Posterior vena cava (tissue), 2 donors: Measurements from ENCODE around the gene NR1D2. TPM values are rescaled to one million over a fixed set of nuclear protein-coding genes. Genes with fewer than 3 reads are reported as not detected.
A peak's percentile ranks its signal among the peaks of the same experiment; 100 is the strongest.
"Not testable (repeated sequence)": the region's sequence is repeated elsewhere in the genome, so short reads cannot be mapped to it uniquely, and the experiment has no call there.

Experiments
- DNase-seq: peaks from one replicate; pipeline ENCODE4 v3.0.0-alpha.2; 2020; ENCODE audit warnings: low spot score
- intact Hi-C, 2 donors: fragments of 100-400 bp; cut with DNase I; formaldehyde crosslinking; loops; one replicate each; pipeline versions ENCODE4 v1.14.1 to v1.14.2; 2022 to 2023
- total RNA-seq, 2 donors: library from RNA; stranded (reverse); fragmentation: NEBNext Ultra II Directional; extraction: Animal tissue kit (Norgen Biotek cat#: 25700); gene quantifications; one replicate each; pipeline ENCODE4 v1.2.1, GENCODE V29; 2021
- donor health status: DM: yes; HTN: yes; CAD: no.
- donor health status: DM: yes; HTN: yes; CAD: no.

Gene NR1D2
- total RNA-seq, 2 donors from 2014 or later = 28.9 to 31.5 TPM

DNA sequence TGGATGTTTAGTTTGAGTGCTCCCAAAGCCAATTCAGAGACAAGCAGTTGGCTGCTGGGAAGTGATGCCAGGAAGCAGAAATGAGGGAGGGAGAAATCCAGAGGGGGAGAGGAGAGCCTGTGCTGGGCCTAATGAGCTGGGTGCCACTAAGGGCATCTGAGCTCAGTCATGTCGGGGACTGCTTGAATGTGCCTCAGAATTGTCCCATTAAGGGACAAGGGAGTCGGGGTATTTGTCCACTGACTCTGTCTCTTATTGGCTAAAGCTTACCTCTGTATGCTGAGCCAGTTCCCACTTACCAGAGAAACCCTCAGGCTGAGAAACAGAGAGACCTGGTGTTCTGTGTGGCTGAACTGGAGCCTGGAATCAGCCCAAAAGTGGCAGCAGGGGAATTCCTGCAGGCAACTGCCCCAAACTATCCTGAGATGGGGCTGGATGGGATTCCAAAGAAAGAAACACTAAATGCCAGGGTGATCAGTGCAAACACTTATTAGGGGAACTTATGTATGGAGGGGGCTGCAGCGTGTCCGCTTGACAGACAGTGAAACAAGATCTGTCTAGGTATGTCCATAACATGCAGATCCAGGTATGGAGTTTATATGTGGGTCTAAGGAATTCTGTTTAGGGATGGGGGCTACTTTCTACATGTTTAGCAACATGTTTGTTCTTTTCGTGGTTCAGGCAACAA lies 48.6 kb downstream of the NR1D2 start:
- DNase-seq = no peak
- intact Hi-C loops = loop anchor here in 1 of 2 donors (10.0 kb wide), 1 partner anchor 501 kb away; the partner anchor contains the start of gene THRB

DNA sequence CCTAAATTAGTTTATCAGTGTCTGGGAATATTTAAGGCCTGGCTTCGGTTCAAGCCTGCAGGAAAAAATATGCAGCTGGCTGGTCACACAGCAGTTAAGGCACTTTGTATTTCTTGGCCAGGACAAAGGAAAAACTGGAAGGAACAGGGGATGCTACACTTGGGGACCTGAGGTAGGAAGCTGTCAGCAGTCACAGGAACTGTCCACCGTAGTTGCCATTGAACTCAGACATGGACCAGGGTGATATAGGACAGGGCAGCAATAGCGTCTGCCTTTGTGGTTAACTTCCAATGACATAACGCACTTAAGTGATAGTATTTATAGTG lies 49.1 kb downstream of the NR1D2 start:
- DNase-seq = no peak
- intact Hi-C loops = loop anchor here in 1 of 2 donors (10.0 kb wide), 1 partner anchor 501 kb away; the partner anchor contains the start of gene THRB

DNA sequence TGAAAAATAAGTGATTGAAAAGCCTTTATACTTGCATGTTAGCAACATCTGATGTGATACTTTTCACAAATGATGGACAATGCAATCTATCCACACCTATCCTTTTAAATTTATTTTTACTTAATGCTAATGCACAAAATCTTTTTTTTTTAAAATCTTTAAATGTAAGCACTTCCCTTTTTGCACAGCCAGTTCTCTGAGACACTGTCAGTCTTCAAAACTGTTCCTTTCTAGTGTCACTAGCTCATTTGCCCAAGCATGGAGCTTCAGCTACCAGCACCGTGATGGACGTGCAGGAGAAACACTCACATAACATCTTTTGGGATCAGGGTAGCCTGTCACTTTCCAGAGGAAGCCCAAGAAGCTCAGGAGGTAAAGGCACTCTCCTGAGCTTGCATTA lies 50.1 kb downstream of the NR1D2 start:
- no peak for DNase-seq
- intact Hi-C loops = loop anchor here (5.0 to 10.0 kb wide), 3 partner anchors 242 to 687 kb away; partner anchors contain the start of gene THRB (in 1 of the 2)

DNA sequence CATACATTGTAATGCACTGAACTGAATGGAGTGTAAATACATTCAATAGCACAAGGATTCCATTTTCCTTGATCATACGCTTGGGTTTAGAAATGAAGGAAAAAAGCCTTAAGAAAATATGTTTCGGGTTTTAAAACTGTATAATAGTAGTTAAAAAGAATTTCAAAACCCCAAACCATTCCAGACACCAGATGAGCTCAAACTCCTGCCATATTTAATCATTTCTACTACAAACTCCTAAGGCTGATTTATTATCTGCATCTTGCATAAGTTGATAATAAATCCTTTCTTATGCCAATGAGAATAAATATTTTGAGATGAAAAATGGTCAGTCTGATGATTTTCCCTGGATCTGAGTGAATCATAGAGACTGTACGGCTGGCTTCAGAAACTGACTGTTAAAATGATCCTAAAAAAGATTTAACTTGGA lies 51.0 kb downstream of the NR1D2 start:
- DNase-seq = no peak
- intact Hi-C loops = loop anchor here (5.0 to 10.0 kb wide), 3 partner anchors 241 to 686 kb away; partner anchors contain the start of gene THRB (in 1 of the 2)

DNA sequence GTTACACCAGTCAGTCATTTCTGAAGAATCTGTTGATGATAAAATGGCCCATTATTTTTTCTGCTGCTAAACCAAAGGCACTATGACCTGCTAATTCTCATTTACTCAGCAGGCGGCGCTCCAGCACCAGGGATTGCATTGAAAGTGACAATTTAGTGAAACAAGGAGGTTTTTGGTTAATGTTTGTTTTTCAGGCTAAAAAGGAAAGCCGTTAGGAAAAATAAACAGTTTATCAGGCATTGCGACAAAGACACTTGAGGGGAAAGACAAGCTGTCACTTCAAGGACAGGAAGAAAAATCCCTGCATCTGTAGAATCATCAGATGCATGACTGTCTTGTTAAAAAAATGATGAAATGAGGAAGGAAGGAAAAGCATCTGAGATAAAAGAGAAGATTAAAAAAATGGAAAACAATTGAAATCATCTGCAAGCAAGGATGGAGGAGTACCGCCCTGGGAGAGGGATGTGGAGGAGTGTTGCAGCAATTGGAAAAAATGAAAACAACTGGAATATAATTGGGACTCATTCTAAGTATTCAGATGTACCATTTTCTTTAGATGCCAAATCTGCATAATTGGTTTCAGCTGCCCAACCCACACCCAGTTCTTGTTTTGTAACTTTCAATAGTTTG lies 54.0 kb downstream of the NR1D2 start:
- intact Hi-C loops = loop anchor here (5.0 to 10.0 kb wide), 3 partner anchors 238 to 683 kb away; partner anchors contain the start of gene THRB (in 1 of the 2)
- peak; percentile 92 for DNase-seq

DNA sequence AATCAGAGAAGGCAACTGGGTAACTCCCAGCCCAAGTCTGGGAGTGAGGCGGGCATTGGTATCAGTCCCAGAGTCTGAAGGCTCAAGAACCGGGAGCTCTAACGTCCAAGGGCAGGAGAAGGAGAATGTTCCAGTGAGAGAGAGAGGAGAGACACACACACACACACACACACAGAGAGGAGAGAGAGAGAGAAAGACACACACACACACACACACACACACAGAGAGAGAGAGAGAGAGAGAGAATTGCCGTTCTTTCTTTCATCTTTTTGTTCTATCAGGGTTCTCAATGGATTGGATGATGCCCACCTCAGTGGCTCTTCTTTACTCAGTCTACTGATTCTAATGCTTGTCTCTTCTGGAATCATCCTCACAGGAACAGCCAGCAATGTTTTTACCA lies 57.0 kb downstream of the NR1D2 start:
- intact Hi-C loops = loop anchor here in 1 of 2 donors (5.0 to 10.0 kb wide), 2 partner anchors 235 to 663 kb away; no protein-coding TSS in a partner anchor
- DNase-seq = no peak

DNA sequence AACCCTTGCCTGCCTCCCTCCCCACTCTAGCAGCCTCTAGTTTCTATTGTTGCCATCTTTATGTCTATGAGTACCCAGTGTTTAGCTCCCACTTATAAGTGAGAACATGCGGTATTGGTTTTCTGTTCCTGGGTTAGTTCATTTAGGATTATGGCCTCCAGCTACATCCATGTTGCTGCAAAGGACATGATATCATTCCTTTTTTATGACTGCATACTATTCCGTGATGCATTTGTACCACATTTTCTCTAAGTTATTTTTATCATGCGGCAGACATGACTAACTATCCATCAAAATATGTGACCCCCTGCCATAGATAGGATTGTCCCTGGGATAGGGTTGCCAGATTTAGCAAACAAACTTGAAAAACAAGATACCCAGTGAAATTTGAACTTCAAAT lies 58.4 kb downstream of the NR1D2 start:
- no peak for DNase-seq
- intact Hi-C loops = loop anchor here in 1 of 2 donors (5.0 to 10.0 kb wide), 2 partner anchors 234 to 661 kb away; no protein-coding TSS in a partner anchor

DNA sequence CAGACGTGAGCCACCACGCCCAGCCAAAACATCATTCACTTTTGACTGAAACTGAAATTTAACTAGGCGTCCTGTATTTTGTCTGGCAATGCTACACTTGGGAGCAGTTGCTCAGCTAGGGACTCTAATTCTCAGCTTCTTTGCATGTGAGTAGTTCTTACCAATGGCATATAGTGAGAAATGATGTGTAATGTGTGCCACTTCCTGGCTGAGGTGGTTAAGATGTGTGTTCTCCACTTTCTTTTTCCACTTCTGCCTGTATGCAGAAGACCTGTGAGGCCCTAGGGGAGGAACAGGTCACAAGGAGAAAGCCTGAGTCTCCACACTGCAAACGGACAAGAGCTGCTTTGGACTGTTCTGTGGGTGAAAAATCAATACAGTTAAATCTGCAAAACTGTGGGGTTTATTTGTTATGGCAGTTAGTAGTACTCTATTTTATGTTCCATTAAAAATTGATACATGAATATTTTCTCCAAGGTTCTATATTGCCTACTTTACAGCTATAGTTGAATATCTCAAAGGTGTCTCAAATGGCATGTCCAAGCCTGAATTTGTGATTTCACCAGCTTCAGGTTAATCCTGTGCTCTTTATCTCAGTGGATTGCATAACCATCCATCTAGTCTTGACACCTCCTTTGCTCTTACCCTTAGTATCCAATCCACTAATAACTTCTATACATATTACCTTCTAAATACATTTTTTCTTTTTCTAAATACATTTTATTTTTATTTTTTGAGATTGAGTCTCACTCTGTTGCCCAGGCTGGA lies 59.3 kb downstream of the NR1D2 start:
- intact Hi-C loops = loop anchor here in 1 of 2 donors (5.0 to 10.0 kb wide), 2 partner anchors 233 to 660 kb away; no protein-coding TSS in a partner anchor

DNA sequence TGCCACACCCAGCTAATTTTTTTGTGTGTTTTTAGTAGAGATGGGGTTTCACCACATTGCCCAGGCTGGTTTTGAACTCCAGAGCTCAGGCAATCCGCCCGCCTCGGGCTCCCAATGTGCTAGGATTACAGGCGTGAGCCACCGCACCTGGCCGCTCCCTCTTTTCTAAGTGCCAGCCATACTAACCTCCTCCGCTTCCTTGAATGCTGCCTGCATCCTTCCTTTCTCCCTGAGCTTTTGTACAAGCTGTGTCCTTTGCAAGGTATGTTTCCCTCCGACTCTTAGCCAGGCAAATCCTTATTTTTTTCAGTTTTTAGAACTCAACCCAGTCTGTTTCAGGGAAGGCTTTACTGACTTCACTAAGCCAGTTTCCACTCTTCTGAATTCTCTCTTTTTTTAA lies 60.6 kb downstream of the NR1D2 start:
- DNase-seq = no peak
- intact Hi-C loops = loop anchor here in 1 of 2 donors (10.0 kb wide), 1 partner anchor 659 kb away; no protein-coding TSS in a partner anchor

More for the DNA sequence above, 59.3 kb downstream of the NR1D2 start:
- DNase-seq = no peak

DNA sequence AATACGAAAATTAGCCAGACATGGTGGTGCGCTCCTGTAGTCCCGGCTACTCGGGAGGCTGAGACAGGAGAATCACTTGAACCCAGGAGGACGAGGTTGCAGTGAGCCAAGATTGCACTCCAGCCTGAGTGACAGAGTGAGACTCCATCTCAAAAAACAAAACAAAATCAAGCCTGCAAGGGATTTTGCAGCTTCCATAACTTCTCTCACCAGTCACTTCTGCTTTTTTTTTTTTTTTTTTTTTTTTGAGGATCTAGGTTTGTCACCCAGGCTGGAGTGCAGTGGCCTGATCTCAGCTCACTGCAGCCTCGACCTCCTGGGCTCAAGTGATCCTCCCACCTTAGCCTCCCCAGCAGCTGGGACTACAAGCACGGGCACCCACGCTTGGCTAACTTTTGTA lies 65.7 kb downstream of the NR1D2 start:
- intact Hi-C loops, DNase-seq: not testable (repeated sequence)

DNA sequence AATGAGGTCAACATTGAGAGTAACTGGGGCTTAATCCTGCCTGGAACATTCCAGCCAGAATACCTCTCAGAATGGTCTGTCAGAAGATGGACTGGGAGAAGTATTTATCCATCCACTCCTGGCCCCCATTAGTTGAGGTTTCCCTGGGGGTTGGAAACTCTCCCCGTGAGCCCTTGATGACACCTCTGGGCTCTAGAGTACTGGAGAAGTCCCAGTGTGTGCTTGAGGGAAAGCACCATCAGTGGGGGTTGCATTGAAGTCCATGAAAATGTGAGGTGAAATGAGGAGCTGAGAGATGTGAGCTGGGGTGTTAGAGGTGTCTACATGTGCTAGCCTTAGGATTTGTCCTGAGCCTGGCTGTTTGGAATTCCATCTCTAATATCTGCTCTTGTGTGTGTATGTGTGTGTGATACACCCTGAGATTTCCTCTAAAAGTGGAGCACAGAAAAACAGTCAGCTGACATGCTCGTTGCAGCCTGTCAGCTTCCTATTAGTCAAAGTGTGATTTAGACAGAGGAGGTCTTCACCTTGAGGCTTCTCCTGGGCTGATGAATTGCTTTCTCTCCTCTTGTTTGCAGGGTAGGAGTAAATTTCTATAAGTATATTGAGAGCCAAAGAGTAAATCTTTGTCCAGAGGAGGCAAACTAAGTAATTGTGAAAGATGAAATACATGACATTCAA lies 67.6 kb downstream of the NR1D2 start:
- DNase-seq = no peak
- intact Hi-C loops = no loop called here

DNA sequence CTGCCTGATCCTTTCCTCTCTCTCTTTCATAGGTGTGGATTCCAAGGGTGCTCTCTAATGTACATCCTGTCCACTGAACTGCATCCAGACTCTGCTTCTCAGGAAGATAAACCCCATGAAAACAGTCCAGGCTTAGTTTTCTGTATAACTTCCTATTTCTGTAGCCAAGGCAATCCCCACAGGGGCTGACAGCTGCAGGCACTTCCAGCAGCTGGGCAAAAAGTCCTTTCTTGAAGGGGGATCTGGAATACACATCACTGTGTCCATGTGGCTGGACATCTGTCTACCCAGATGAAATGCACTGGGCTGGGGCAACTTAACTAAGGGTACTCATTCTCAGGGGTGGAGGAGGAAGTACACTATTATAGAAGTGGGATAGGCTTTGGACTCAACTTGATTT lies 72.2 kb downstream of the NR1D2 start:
- no peak for DNase-seq
- intact Hi-C loops = no loop called here

DNA sequence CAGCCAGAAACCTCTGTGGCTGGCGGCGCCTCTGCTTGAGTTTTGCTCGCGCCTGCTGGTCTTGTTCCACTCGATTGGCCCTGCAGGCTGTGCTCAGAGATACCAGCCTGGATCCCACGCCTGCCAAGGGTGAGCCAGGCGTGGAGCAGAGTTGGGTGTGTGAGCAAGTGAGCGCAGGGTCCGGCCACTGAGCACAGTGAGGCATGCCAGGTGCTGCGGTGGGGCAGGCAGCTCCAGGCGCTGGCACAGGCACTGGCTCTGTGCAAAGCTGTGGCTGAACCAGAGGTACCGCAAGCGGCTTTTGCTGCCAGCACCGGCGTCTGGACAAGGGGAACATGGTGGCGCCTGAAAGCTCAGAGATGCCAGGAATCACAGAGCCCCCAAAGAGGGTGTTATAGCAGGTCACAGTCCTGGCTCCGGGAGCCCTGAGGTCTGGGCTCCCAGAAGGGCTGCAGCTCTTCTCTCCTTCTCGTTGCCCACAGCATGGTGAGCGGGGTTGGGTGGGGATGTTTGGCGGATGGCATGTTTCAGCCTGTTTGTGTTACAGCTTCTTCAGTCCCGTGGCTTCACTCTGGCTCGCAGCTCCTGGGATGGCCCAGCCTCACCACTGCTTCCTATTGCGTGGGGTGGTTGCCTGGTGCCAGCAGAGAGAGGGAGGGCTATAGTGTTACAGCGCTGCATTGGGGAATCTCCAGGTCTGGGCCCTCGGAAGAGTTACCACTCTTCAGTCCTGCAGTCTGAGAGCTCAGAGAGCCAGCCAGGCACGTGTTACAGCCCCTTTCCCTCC lies 73.9 kb downstream of the NR1D2 start:
- intact Hi-C loops = no loop called here
- no peak for DNase-seq

DNA sequence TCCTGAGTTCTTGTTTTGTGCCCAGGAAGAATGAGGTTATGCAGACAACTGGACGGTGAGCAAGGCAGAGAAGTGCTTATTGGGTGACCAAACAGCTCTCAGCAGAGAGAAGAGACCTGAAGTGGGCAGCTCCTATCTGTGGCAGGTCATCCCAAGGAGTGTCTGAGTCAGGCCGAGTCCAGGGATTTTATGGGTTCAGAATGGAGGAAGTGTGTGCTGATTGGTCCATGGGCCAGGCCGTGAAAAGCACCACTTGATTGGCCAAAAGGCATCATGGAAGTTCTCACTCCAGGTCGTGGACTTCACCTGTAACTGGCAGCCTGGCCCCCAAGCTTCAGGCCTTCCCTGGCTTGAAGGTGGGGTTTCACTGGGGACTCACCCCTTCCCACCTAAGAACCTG lies 74.5 kb downstream of the NR1D2 start:
- no peak for DNase-seq
- intact Hi-C loops = no loop called here

DNA sequence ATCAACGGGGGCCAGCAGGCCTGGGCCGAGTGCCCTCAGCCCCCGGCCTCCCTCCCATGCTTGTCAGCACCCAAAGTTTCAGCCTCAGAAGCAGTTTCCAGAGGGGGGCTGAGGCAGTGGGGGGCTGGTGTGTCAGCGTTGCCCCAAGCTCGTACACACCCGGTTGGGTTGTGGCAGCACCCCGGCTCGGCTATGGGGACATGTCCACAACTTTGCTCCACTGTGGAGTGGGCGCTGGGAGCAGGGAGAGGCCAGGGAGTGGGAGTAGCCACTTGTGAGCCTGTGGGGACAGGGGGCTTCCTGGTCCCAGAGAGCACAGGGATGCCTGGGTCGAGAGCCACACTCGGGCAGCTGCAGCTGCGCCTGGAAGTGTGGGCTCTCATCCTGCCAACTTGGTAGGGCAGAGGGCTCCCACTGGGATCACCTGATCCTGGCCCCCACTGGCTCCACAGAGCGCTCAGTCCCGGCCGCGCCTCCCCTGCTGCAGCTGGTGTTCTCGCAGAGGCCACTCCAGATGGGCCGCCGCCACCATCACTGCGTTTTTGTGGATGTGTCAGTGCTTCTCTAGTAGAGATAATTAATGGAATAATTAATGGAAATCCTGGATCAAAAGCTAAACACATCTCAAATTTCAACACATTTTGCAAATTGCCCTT lies 75.1 kb downstream of the NR1D2 start:
- DNase-seq = peak; percentile 82
- intact Hi-C loops = no loop called here

DNA sequence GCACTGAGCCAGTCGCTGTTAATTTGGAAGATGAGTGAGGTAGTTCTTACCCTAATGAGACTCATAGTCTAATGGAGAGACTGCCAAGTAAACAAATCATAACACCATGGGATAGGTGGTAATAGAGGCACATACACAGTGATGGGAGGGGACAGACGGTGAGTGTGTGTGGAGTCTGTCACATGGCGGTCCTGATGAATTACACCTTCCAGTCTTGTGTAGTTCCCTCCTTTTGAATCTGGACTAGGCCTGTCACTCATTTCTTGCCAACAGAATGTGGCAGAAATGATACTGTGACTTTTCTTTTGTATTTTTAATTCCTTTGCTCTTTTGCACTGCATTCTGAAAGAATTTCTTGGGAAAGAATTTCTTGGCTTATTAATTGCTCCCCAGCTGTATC lies 78.1 kb downstream of the NR1D2 start:
- DNase-seq = no peak
- intact Hi-C loops = no loop called here

DNA sequence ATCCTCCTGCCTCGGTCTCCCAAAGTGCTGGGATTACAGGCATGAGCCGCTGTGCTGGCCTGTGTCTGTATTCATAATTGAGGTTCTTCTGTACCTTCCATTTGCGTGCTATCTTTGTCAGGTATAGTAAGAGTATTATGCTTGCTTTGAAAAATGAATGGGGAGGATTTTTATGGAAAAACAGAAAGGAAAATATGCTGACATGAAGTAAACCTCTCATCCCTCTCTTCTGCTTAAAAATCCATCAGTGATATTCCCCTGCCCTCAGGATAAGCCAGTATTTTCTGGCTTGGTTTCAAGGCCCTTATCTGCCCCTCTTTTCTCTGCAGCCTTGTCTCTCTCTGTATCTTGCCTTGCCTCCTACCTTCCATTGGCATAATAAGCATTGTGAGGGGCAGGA lies 80.7 kb downstream of the NR1D2 start:
- intact Hi-C loops = no loop called here
- no peak for DNase-seq

DNA sequence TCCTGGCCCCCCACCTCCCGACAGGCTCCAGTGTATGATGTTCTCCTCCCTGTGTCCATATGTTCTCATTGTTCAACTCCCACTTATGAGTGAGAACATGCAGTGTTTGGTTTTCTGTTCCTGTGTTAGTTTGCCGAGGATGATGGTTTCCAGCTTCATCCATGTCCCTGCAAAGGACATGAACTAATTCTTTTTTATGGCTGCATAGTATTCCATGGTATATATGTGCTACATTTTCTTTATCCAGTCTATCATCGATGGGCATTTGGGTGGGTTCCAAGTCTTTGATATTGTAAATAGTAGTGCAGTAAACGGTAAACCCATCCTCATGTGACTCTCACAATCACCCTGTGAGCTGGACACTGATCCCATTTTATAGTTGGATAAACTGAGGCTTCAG lies 81.6 kb downstream of the NR1D2 start:
- intact Hi-C loops, DNase-seq: not testable (repeated sequence)
